ENCODE results near the gene OTUB2. TPM values are rescaled to one million over a fixed set of nuclear protein-coding genes. Genes with fewer than 3 reads are reported as not detected.

OTUB2 gene
- total and polyA plus RNA-seq, 2 experiments from 2014 or later = 2.7 to 2.8 TPM

GRCh38 chr14:94031883-94032279 lies 5.7 kb downstream of the OTUB2 start:
- no peak for TF ChIP-seq EZH2 (IDR thresholded peaks at IDR 0.05; ENCODE audit: borderline replicate concordance)
- no peak for TF ChIP-seq EZH2phosphoT487 (IDR thresholded peaks at IDR 0.05; ENCODE audit: low read depth, severe bottlenecking, unreplicated experiment)
- no peak for TF ChIP-seq CTCF (IDR thresholded peaks at IDR 0.05; ENCODE audit: poor library complexity)
- 72% methylated on average over 7 of the region's 7 CpGs for WGBS (ENCODE audit: low lambda C conversion rate, missing lambda C conversion rate)
- no peaks in the 10 kb centered on the region for H3K9me2 ChIP-seq (replicated peaks; ENCODE audit: insufficient read depth)
- DNase-seq (ENCODE audit: low spot score) = no peak
- H3K36me3 ChIP-seq (replicated peaks; ENCODE audit: insufficient read depth, low read depth) = no peaks in the 10 kb centered on the region
- no peaks in the 10 kb centered on the region for H3K4me1 ChIP-seq (ENCODE audit: insufficient read depth)
- no peaks in the 10 kb centered on the region for H3K9me3 ChIP-seq (ENCODE audit: low read depth)
- H3K4me3 ChIP-seq = no peak overlapping the region
- no peaks in the 10 kb centered on the region for H3K27me3 ChIP-seq
- no peak overlapping the region for H3K27ac ChIP-seq
- no peak overlapping the region for H3K4me2 ChIP-seq
- H2AFZ ChIP-seq = no peak overlapping the region
- H3K79me2 ChIP-seq = no peaks in the 10 kb centered on the region
- H4K20me1 ChIP-seq (ENCODE audit: insufficient read depth, poor library complexity, severe bottlenecking) = no peaks in the 10 kb centered on the region

- Histone ChIP-seq H3K9me3 (ENCODE audit: low read depth) (no peaks in the 10 kb centered on the region), H3K27me3 (no peaks in the 10 kb centered on the region), H3K9me2 (replicated peaks; ENCODE audit: insufficient read depth) (no peaks in the 10 kb centered on the region), H2AFZ (no peak overlapping the region), H3K79me2 (no peaks in the 10 kb centered on the region), H3K4me3 (no peak overlapping the region), H3K27ac (no peak overlapping the region), H4K20me1 (ENCODE audit: insufficient read depth, poor library complexity, severe bottlenecking) (no peaks in the 10 kb centered on the region), H3K36me3 (replicated peaks; ENCODE audit: insufficient read depth, low read depth) (no peaks in the 10 kb centered on the region), H3K4me1 (ENCODE audit: insufficient read depth) (no peaks in the 10 kb centered on the region), H3K4me2 (no peak overlapping the region)
- no peak for DNase-seq (ENCODE audit: low spot score)
- TF ChIP-seq CTCF (IDR thresholded peaks at IDR 0.05; ENCODE audit: poor library complexity) (no peak), EZH2phosphoT487 (IDR thresholded peaks at IDR 0.05; ENCODE audit: low read depth, severe bottlenecking, unreplicated experiment) (no peak)
- 97% methylated on average over 3 of the region's 3 CpGs for WGBS (ENCODE audit: low lambda C conversion rate, missing lambda C conversion rate)
These were observed 8.7 kb downstream of the OTUB2 start for GRCh38 chr14:94034886-94035285.

- Histone ChIP-seq H2AFZ (no peak overlapping the region), H3K9me3 (ENCODE audit: low read depth) (no peaks in the 10 kb centered on the region), H4K20me1 (ENCODE audit: insufficient read depth, poor library complexity, severe bottlenecking) (no peaks in the 10 kb centered on the region), H3K9me2 (replicated peaks; ENCODE audit: insufficient read depth) (no peaks in the 10 kb centered on the region), H3K27me3 (no peaks in the 10 kb centered on the region), H3K36me3 (replicated peaks; ENCODE audit: insufficient read depth, low read depth) (no peaks in the 10 kb centered on the region), H3K4me1 (ENCODE audit: insufficient read depth) (no peaks in the 10 kb centered on the region), H3K4me3 (no peak overlapping the region), H3K4me2 (no peak overlapping the region), H3K79me2 (no peaks in the 10 kb centered on the region), H3K27ac (no peak overlapping the region)
- peak; percentile 80 for DNase-seq (ENCODE audit: low spot score)
- WGBS (ENCODE audit: low lambda C conversion rate, missing lambda C conversion rate) = 37% methylated on average over 12 of the region's 12 CpGs
- TF ChIP-seq EZH2phosphoT487 (IDR thresholded peaks at IDR 0.05; ENCODE audit: low read depth, severe bottlenecking, unreplicated experiment) = no peak
- peak; percentile 68 for TF ChIP-seq CTCF (IDR thresholded peaks at IDR 0.05; ENCODE audit: poor library complexity)
These were observed 10.4 kb downstream of the OTUB2 start for GRCh38 chr14:94036313-94037167.
